NCI-H2029 treated with DMSO at 0.1 percent for 48 hours (cell line): ENCODE data around the gene UBE2E2.

Source experiments
- DNase-seq: peaks from one replicate; lab custom pipeline; 2025; lab: John Stamatoyannopoulos, UW

UBE2E2 gene

GRCh38 chr3:23193831-23194230 lies 9.3 kb upstream of the UBE2E2 start:
- no peak for DNase-seq

- no peak for DNase-seq
These were observed 4.3 kb upstream of the UBE2E2 start for GRCh38 chr3:23198801-23199200.

GRCh38 chr3:23199649-23200048 lies 3.5 kb upstream of the UBE2E2 start:
- no peak for DNase-seq

- no peak for DNase-seq
These were observed 1.8 kb upstream of the UBE2E2 start for GRCh38 chr3:23201154-23201838.

- DNase-seq, result no peak
These were observed 765 bp upstream of the UBE2E2 start for GRCh38 chr3:23202203-23202920.

- DNase-seq, result peak; percentile 50
These were observed 692 bp downstream of the UBE2E2 start for GRCh38 chr3:23203708-23204330.

- DNase-seq, result no peak
These were observed 3.2 kb downstream of the UBE2E2 start for GRCh38 chr3:23206366-23206765.

- no peak for DNase-seq
These were observed 6.0 kb downstream of the UBE2E2 start for GRCh38 chr3:23209103-23209502.

GRCh38 chr3:23209747-23210487 lies 6.8 kb downstream of the UBE2E2 start:
- DNase-seq, result no peak

GRCh38 chr3:23213813-23214212 lies 10.7 kb downstream of the UBE2E2 start:
- DNase-seq, result no peak

GRCh38 chr3:23217872-23218554 lies 14.9 kb downstream of the UBE2E2 start:
- DNase-seq, result no peak

- DNase-seq, result no peak
These were observed 16.0 kb downstream of the UBE2E2 start for GRCh38 chr3:23219117-23219516.

- DNase-seq, result no peak
These were observed 16.4 kb downstream of the UBE2E2 start for GRCh38 chr3:23219552-23219951.

GRCh38 chr3:23221136-23221535 lies 18.0 kb downstream of the UBE2E2 start:
- DNase-seq, result no peak

GRCh38 chr3:23232016-23232415 lies 28.9 kb downstream of the UBE2E2 start:
- DNase-seq, result no peak

- no peak for DNase-seq
These were observed 29.7 kb downstream of the UBE2E2 start for GRCh38 chr3:23232854-23233253.

GRCh38 chr3:23235264-23235663 lies 32.1 kb downstream of the UBE2E2 start:
- DNase-seq, result no peak

- no peak for DNase-seq
These were observed 33.8 kb downstream of the UBE2E2 start for GRCh38 chr3:23236890-23237289.

- no peak for DNase-seq
These were observed 35.0 kb downstream of the UBE2E2 start for GRCh38 chr3:23238156-23238555.

- no peak for DNase-seq
These were observed 35.5 kb downstream of the UBE2E2 start for GRCh38 chr3:23238578-23238977.

- no peak for DNase-seq
These were observed 36.3 kb downstream of the UBE2E2 start for GRCh38 chr3:23239211-23240068.
